ENCODE data around the gene FSTL1. TPM values are rescaled to one million over a fixed set of nuclear protein-coding genes. Genes with fewer than 3 reads are reported as not detected.

FSTL1 gene
- polyA plus RNA-seq, 2 of the 4 experiments (the other 2 are of a cell fraction), result 57.7 to 118 TPM

GRCh38 chr3:120420928-120421551 lies 29.8 kb downstream of the FSTL1 start:
- 65% methylated on average over 6 of the region's 6 CpGs for WGBS (ENCODE audit: missing lambda C conversion rate)
- DNase-seq (ENCODE audit: low read depth in 1 of 2, low spot score in 1 of 2) (no peak), FAIRE-seq (no peak), ATAC-seq (no peak)
- Histone ChIP-seq H3K27ac (no peak overlapping the region), H3K4me1 (peaks cover 28% of the 10 kb centered on the region), H3K4me2 (no peak overlapping the region), H3K9me3 (no peaks in the 10 kb centered on the region), H3K4me3 (no peak overlapping the region)
- CTCF ChIA-PET, result interaction anchor here (1.1 to 11.1 kb wide), 7 partner anchors 11 to 178 kb away, joined by 3 to 220 read pairs (median 121); partner anchors contain the start of gene FSTL1
- POLR2A ChIA-PET, result no interaction called here
- no peak for TF ChIP-seq NR3C1 (IDR thresholded peaks at IDR 0.05)
- no peak for TF ChIP-seq HOXA7 (CRISPR knock-in tag; IDR thresholded peaks at IDR 0.05)
- no peak for TF ChIP-seq JUNB (IDR thresholded peaks at IDR 0.05)
- no peak for TF ChIP-seq EP300 (IDR thresholded peaks at IDR 0.05)
- no peak for TF ChIP-seq KDM5A (IDR thresholded peaks at IDR 0.05)
- TF ChIP-seq RARB (CRISPR knock-in tag; IDR thresholded peaks at IDR 0.05), result no peak
- no peak for TF ChIP-seq CBX2 (IDR thresholded peaks at IDR 0.05; ENCODE audit: borderline replicate concordance, low read depth)
- TF ChIP-seq HOXB13 (CRISPR knock-in tag; IDR thresholded peaks at IDR 0.05; ENCODE audit: low read depth), result no peak
- TF ChIP-seq SMC3 (IDR thresholded peaks at IDR 0.05), result no peak
- no peak for TF ChIP-seq HOXB5 (CRISPR knock-in tag; IDR thresholded peaks at IDR 0.05)
- TF ChIP-seq RCOR1 (IDR thresholded peaks at IDR 0.05; ENCODE audit: low read depth, low read length), result no peak
- TF ChIP-seq CHD4 (IDR thresholded peaks at IDR 0.05; ENCODE audit: borderline replicate concordance), result no peak
- no peak for TF ChIP-seq FOSL2 (IDR thresholded peaks at IDR 0.05)
- TF ChIP-seq FOSL2 (CRISPR knock-in tag; IDR thresholded peaks at IDR 0.05), result no peak
- TF ChIP-seq HDAC2 (IDR thresholded peaks at IDR 0.05), result no peak
- no peak for TF ChIP-seq TFCP2L1 (CRISPR knock-in tag; IDR thresholded peaks at IDR 0.05)
- no peak for TF ChIP-seq HEYL (CRISPR knock-in tag; IDR thresholded peaks at IDR 0.05)
- TF ChIP-seq RAD21 (conservative IDR thresholded peaks at IDR 0.05 in 1 of 2, IDR thresholded peaks at IDR 0.05 in 1 of 2), result no peak

GRCh38 chr3:120420360-120420759 lies 30.4 kb downstream of the FSTL1 start:
- Histone ChIP-seq H3K27ac (no peak overlapping the region), H3K9me3 (no peaks in the 10 kb centered on the region), H3K4me1 (peaks cover 22% of the 10 kb centered on the region), H3K4me3 (no peak overlapping the region), H3K4me2 (no peak overlapping the region)
- DNase-seq (ENCODE audit: low read depth in 1 of 2, low spot score in 1 of 2), result no peak
- CTCF ChIA-PET, result interaction anchor here (1.1 to 11.1 kb wide), 8 partner anchors 12 to 174 kb away, joined by 3 to 220 read pairs (median 92); partner anchors contain the start of gene FSTL1
- TF ChIP-seq CEBPB (IDR thresholded peaks at IDR 0.05), result no peak
- TF ChIP-seq CBX2 (IDR thresholded peaks at IDR 0.05; ENCODE audit: borderline replicate concordance, low read depth), result no peak
- no peak for TF ChIP-seq ZFP36 (IDR thresholded peaks at IDR 0.05; ENCODE audit: borderline replicate concordance, partially characterized antibody)
- no peak for TF ChIP-seq EHF (CRISPR knock-in tag; IDR thresholded peaks at IDR 0.05)
- TF ChIP-seq HOXB5 (CRISPR knock-in tag; IDR thresholded peaks at IDR 0.05), result no peak
- no peak for TF ChIP-seq JUN (IDR thresholded peaks at IDR 0.05)
- TF ChIP-seq HEYL (CRISPR knock-in tag; IDR thresholded peaks at IDR 0.05), result no peak
- no peak for TF ChIP-seq ATOH8 (CRISPR knock-in tag; IDR thresholded peaks at IDR 0.05; ENCODE audit: low read depth)
- no peak for TF ChIP-seq SMC3 (IDR thresholded peaks at IDR 0.05)
- no peak for TF ChIP-seq POLR2AphosphoS2 (conservative IDR thresholded peaks at IDR 0.05; ENCODE audit: low read length)
- no peak for ATAC-seq
- 65% methylated on average over 3 of the region's 3 CpGs for WGBS (ENCODE audit: missing lambda C conversion rate)
- POLR2A ChIA-PET, result interaction anchor here (1.2 kb wide), 1 partner anchor 176 kb away, joined by 3 read pairs; the partner anchor contains the start of gene NDUFB4
- FAIRE-seq, result no peak

GRCh38 chr3:120419797-120420196 lies 31.0 kb downstream of the FSTL1 start:
- TF ChIP-seq FOSL2 (IDR thresholded peaks at IDR 0.05) (no peak), FOSL2 (CRISPR knock-in tag; IDR thresholded peaks at IDR 0.05) (no peak), USF2 (IDR thresholded peaks at IDR 0.05) (no peak), POLR2AphosphoS2 (conservative IDR thresholded peaks at IDR 0.05; ENCODE audit: low read length) (no peak), BCL3 (IDR thresholded peaks at IDR 0.05) (no peak), RARB (CRISPR knock-in tag; IDR thresholded peaks at IDR 0.05) (no peak)
- DNase-seq (ENCODE audit: low read depth in 1 of 2, low spot score in 1 of 2) (no peak), ATAC-seq (no peak), FAIRE-seq (no peak)
- peaks cover 22% of the 10 kb centered on the region for H3K4me1 ChIP-seq
- ChIA-PET POLR2A (interaction anchor here (1.2 to 2.9 kb wide), 2 partner anchors 139 to 176 kb away, joined by 3 to 18 read pairs; partner anchors contain the start of gene NDUFB4), CTCF (interaction anchor here (0.8 to 11.1 kb wide), 11 partner anchors 12 to 528 kb away, joined by 3 to 220 read pairs (median 22); partner anchors contain the start of gene FSTL1)
- no peak overlapping the region for H3K4me2 ChIP-seq
- no peak overlapping the region for H3K4me3 ChIP-seq
- 84% methylated on average over 3 of the region's 3 CpGs for WGBS (ENCODE audit: missing lambda C conversion rate)
- no peak overlapping the region for H3K27ac ChIP-seq
- no peaks in the 10 kb centered on the region for H3K9me3 ChIP-seq
